MCF 10A (cell line): ENCODE data around the gene MBD6. TPM values are rescaled to one million over a fixed set of nuclear protein-coding genes. Genes with fewer than 3 reads are reported as not detected.
"Not testable (repeated sequence)": the region's sequence is repeated elsewhere in the genome, so short reads cannot be mapped to it uniquely, and the experiment has no call there.

ENCODE experiments used
- BruUV-seq: library from RNA; stranded (reverse); fragments of 400-500 nt; replicated peaks from 2 replicates; lab custom pipeline; 2021; lab: Mats Ljungman, UMichigan
- CTCF ChIA-PET: fragments of 300-600 bp; sonication (Branson Sonifier 250); formaldehyde crosslinking; extraction: SDS; loops from one replicate; lab custom pipeline; 2021; ENCODE audit warnings: antibody characterized with exemption, inconsistent platforms; lab: Yijun Ruan, JAX
- POLR2A ChIA-PET: fragments of 300-600, 350-650 bp; sonication (Branson Sonifier 250); formaldehyde crosslinking; extraction: SDS; loops from one replicate; lab custom pipeline; 2020; ENCODE audit warnings: antibody characterized with exemption, inconsistent platforms; lab: Yijun Ruan, JAX
- DNase-seq: peaks from one replicate; pipeline ENCODE4 v3.0.0-alpha.2; 2018; ENCODE audit not compliant: unreplicated experiment
- H3K27ac Mint-ChIP-seq: one replicate; pipeline ENCODE4 v1.8.0; 2022; ENCODE audit warnings: mild to moderate bottlenecking, low read depth, mixed read lengths; ENCODE audit not compliant: unreplicated experiment
- H3K27me3 Mint-ChIP-seq: one replicate; pipeline ENCODE4 v1.8.0; 2022; ENCODE audit warnings: mixed read lengths; ENCODE audit not compliant: insufficient read depth, unreplicated experiment
- H3K36me3 Mint-ChIP-seq: one replicate; pipeline ENCODE4 v1.8.0; 2022; ENCODE audit warnings: mild to moderate bottlenecking, moderate library complexity, mixed read lengths; ENCODE audit not compliant: insufficient read depth, unreplicated experiment
- H3K4me1 Mint-ChIP-seq: one replicate; pipeline ENCODE4 v1.8.0; 2022; ENCODE audit warnings: mixed read lengths; ENCODE audit not compliant: insufficient read depth, unreplicated experiment
- H3K4me3 Mint-ChIP-seq: one replicate; pipeline ENCODE4 v1.8.0; 2022; ENCODE audit warnings: mild to moderate bottlenecking, moderate library complexity, mixed read lengths; ENCODE audit not compliant: unreplicated experiment
- H3K9me3 Mint-ChIP-seq: one replicate; pipeline ENCODE4 v1.8.0; 2022; ENCODE audit warnings: mixed read lengths; ENCODE audit not compliant: unreplicated experiment
- CTCF ChIP-seq: fragments of 200-600 bp; IDR thresholded peaks from one replicate; pipeline ENCODE4 v1.8.0; 2022; ENCODE audit warnings: antibody characterized with exemption, mild to moderate bottlenecking; ENCODE audit not compliant: unreplicated experiment
- intact Hi-C: fragments of 100-400 bp; cut with micrococcal nuclease; formaldehyde crosslinking; loops from 2 replicates; pipeline ENCODE4 v1.14.1; 2022
- total RNA-seq: library from RNA; stranded (reverse); gene quantifications from 2 replicates; pipeline ENCODE4 v1.2.3, GENCODE V29; 2022

MBD6 gene
- total RNA-seq, 1 experiment from 2014 or later = 96.5 TPM

DNA sequence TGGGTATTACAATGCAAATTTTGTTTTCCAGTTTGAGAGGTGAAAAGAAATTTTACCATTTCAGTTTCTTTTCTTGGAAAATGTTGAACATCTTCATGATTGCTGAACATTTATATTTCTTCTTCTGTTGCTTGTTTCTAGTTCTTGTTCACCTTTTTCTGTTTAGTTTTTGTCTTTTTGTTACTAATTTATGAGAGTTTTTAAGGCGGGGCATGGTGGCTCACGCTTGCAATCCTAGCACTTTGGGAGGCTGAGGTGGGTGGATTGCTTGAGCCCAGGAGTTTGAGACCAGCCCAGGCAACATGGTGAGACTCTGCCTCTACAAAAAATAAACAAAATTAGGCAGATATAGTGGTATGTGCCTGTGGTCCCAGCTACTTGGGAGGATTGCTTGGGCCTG lies 37.9 kb downstream of the MBD6 start:
- no peaks in the 10 kb centered on the region for H3K9me3 Mint-ChIP-seq
- BruUV-seq = no TSS peak
- no peaks in the 10 kb centered on the region for H3K4me1 Mint-ChIP-seq
- no peak for TF ChIP-seq CTCF
- peaks cover 31% of the 10 kb centered on the region for H3K27me3 Mint-ChIP-seq
- H3K36me3 Mint-ChIP-seq = no peaks in the 10 kb centered on the region
- CTCF ChIA-PET = interaction anchor here (0.6 kb wide), 1 partner anchor 336 kb away, joined by 3 read pairs; no protein-coding TSS in a partner anchor
- no peak overlapping the region for H3K4me3 Mint-ChIP-seq
- DNase-seq = no peak
- POLR2A ChIA-PET = no interaction called here
- no peak overlapping the region for H3K27ac Mint-ChIP-seq
- intact Hi-C loops = no loop called here

GRCh38 chr12:57561117-57561516 lies 38.5 kb downstream of the MBD6 start:
- H3K27ac Mint-ChIP-seq, POLR2A ChIA-PET, intact Hi-C loops, H3K4me3 Mint-ChIP-seq, H3K9me3 Mint-ChIP-seq, H3K4me1 Mint-ChIP-seq, H3K36me3 Mint-ChIP-seq, BruUV-seq: not testable (repeated sequence)
- DNase-seq = peak; percentile 27
- H3K27me3 Mint-ChIP-seq = peaks cover 31% of the 10 kb centered on the region
- CTCF ChIA-PET = interaction anchor here (0.6 kb wide), 1 partner anchor 336 kb away, joined by 3 read pairs; no protein-coding TSS in a partner anchor

- ChIA-PET POLR2A (no interaction called here), CTCF (interaction anchor here (0.6 kb wide), 1 partner anchor 19 kb away, joined by 3 read pairs; no protein-coding TSS in a partner anchor)
- Mint-ChIP-seq H3K9me3 (no peaks in the 10 kb centered on the region), H3K36me3 (no peaks in the 10 kb centered on the region), H3K4me1 (no peaks in the 10 kb centered on the region), H3K27me3 (peaks cover 31% of the 10 kb centered on the region), H3K27ac (no peak overlapping the region), H3K4me3 (no peak overlapping the region)
- no peak for DNase-seq
- no peak for TF ChIP-seq CTCF
- BruUV-seq = no TSS peak
- intact Hi-C loops = no loop called here
Measured at GRCh38 chr12:57563358-57563757, 40.7 kb downstream of the MBD6 start.

- H3K36me3 Mint-ChIP-seq = no peaks in the 10 kb centered on the region
- DNase-seq = no peak
- intact Hi-C loops = no loop called here
- POLR2A ChIA-PET = interaction anchor here (0.6 kb wide), 1 partner anchor 185 kb away, joined by 4 read pairs; no protein-coding TSS in a partner anchor
- TF ChIP-seq CTCF = no peak
- CTCF ChIA-PET = interaction anchor here (0.6 kb wide), 2 partner anchors 19 to 62 kb away, joined by 3 read pairs; no protein-coding TSS in a partner anchor
- H3K27me3 Mint-ChIP-seq = peaks cover 31% of the 10 kb centered on the region
- H3K27ac Mint-ChIP-seq = no peak overlapping the region
- no peaks in the 10 kb centered on the region for H3K9me3 Mint-ChIP-seq
- BruUV-seq = no TSS peak
- no peaks in the 10 kb centered on the region for H3K4me1 Mint-ChIP-seq
- no peak overlapping the region for H3K4me3 Mint-ChIP-seq
Measured at GRCh38 chr12:57564178-57564740, 41.6 kb downstream of the MBD6 start.
